Measurements from ENCODE around the gene LEMD1.
A peak's percentile ranks its signal among the peaks of the same experiment; 100 is the strongest.

LEMD1 gene

DNA sequence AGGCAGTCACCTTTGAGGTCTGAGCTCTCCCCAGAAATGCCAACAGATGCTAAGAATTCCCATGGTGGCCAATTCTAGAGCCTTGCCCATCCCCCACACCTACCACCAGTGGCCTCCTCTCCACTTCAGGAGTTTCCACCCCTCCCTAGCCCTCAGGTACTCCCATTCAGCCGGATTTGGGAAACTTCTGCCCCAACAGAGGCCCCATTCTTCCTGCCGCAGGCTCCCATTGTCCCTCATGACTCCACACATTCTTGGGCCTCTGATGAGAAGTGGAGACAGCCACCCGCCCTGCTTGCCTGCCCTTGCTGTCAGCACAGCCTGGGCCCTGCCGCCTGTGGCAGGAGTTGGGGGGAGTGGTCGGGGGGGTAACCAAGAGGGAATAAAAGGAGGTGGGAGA lies 29.3 kb upstream of the LEMD1 start:
- no peak for DNase-seq (ENCODE audit: low read depth)
- H3K4me3 ChIP-seq (replicated peaks; ENCODE audit: low read depth, low read length), result no peak overlapping the region
- TF ChIP-seq, protein P1, sequence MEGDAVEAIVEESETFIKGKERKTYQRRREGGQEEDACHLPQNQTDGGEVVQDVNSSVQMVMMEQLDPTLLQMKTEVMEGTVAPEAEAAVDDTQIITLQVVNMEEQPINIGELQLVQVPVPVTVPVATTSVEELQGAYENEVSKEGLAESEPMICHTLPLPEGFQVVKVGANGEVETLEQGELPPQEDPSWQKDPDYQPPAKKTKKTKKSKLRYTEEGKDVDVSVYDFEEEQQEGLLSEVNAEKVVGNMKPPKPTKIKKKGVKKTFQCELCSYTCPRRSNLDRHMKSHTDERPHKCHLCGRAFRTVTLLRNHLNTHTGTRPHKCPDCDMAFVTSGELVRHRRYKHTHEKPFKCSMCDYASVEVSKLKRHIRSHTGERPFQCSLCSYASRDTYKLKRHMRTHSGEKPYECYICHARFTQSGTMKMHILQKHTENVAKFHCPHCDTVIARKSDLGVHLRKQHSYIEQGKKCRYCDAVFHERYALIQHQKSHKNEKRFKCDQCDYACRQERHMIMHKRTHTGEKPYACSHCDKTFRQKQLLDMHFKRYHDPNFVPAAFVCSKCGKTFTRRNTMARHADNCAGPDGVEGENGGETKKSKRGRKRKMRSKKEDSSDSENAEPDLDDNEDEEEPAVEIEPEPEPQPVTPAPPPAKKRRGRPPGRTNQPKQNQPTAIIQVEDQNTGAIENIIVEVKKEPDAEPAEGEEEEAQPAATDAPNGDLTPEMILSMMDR (IDR thresholded peaks at IDR 0.05; ENCODE audit: low read length, missing control alignments), result no peak

DNA sequence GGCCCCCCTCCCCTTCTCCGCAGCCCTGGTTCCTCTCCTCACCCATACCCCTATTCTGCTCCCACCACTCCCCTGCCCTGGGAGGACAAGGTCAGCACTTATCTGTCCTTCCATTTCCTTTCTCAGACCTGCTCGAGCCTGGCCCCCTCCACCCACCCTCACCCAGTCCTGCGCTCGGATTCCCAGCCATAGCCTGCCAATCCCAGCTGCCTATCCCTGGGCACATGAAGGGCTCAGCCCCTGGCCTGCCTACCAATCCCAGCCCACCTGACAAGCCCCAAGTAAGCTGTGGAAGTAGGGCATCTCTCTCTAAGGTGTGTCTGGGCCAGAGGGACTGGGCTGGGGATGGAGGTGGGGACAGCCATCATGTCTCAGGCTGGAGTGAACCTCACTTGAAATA lies 28.6 kb upstream of the LEMD1 start:
- H3K4me3 ChIP-seq (replicated peaks; ENCODE audit: low read depth, low read length), result no peak overlapping the region
- TF ChIP-seq, protein P1 (IDR thresholded peaks at IDR 0.05; ENCODE audit: low read length, missing control alignments), result no peak
- DNase-seq (ENCODE audit: low read depth), result no peak

DNA sequence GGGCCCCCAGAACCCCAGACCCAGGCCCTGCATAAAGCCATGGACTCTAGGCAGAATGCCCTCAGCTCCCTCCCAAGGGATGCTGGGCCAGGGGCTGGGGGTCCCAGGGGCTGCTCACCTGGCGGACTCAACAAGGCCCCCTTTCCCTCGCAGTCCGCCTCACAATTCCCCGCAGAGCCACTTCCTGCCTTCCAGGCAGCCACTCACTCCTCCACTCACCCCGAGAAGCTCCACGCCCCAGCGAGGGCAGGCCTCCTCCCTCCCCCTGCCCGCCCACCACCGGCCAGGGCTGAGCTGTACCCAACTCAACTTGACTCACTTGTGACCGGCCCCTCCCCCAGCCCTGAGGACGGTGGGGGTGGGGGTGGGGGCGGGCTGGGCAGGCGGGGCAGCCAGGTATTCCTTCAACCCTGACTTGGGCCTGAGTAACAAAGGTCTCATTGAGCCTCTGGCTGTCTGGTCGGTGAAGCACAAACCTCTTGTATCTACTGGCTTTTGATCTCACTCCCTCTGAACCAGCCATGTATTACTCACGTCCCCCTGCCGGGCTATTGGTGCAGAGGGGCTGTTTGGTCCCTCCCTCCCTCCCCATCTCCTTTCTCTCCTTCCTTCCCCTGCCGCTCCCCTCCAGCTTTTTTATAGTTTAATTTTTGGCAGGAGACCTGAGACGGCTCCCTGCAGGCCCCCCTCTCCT lies 28.0 kb upstream of the LEMD1 start:
- TF ChIP-seq, protein P1 (IDR thresholded peaks at IDR 0.05; ENCODE audit: low read length, missing control alignments), result no peak
- peak; percentile 55 for DNase-seq (ENCODE audit: low read depth)
- H3K4me3 ChIP-seq (replicated peaks; ENCODE audit: low read depth, low read length), result peak overlapping the region; percentile 45

GRCh38 chr1:205449254-205449749 lies 27.4 kb upstream of the LEMD1 start:
- TF ChIP-seq, protein P1 (IDR thresholded peaks at IDR 0.05; ENCODE audit: low read length, missing control alignments), result no peak
- DNase-seq (ENCODE audit: low read depth), result no peak
- peak overlapping the region; percentile 45 for H3K4me3 ChIP-seq (replicated peaks; ENCODE audit: low read depth, low read length)

GRCh38 chr1:205448540-205449253 lies 26.8 kb upstream of the LEMD1 start:
- DNase-seq (ENCODE audit: low read depth), result no peak
- TF ChIP-seq, protein P1 (IDR thresholded peaks at IDR 0.05; ENCODE audit: low read length, missing control alignments), result no peak
- H3K4me3 ChIP-seq (replicated peaks; ENCODE audit: low read depth, low read length), result peak overlapping the region; percentile 45

- TF ChIP-seq, protein P1 (IDR thresholded peaks at IDR 0.05; ENCODE audit: low read length, missing control alignments), result no peak
- DNase-seq (ENCODE audit: low read depth), result peak; percentile 43
- H3K4me3 ChIP-seq (replicated peaks; ENCODE audit: low read depth, low read length), result no peak overlapping the region
These were observed 25.8 kb upstream of the LEMD1 start for GRCh38 chr1:205447457-205448341.

Measured in fibroblast of pulmonary artery (primary cell).